GM18511 (cell line): ENCODE data around the gene SSBP4.

ENCODE experiments used
- ATAC-seq: cut with Tn5 transposase; IDR thresholded peaks from one replicate; pipeline ENCODE4 v1.9.1; 2021; ENCODE audit warnings: mild to moderate bottlenecking, moderate library complexity; ENCODE audit not compliant: unreplicated experiment

Gene SSBP4

GRCh38 chr19:18419699-18420460 lies 682 bp downstream of the SSBP4 start:
- no peak for ATAC-seq

- no peak for ATAC-seq
These were observed 1.7 kb downstream of the SSBP4 start for GRCh38 chr19:18420930-18421329.

- no peak for ATAC-seq
These were observed 2.3 kb downstream of the SSBP4 start for GRCh38 chr19:18421371-18421959.

- ATAC-seq: no peak
These were observed 3.5 kb downstream of the SSBP4 start for GRCh38 chr19:18422530-18423191.

GRCh38 chr19:18423258-18424020 lies 4.2 kb downstream of the SSBP4 start:
- ATAC-seq: no peak

GRCh38 chr19:18424122-18424889 lies 5.1 kb downstream of the SSBP4 start:
- ATAC-seq: no peak

GRCh38 chr19:18424890-18425514 lies 5.8 kb downstream of the SSBP4 start:
- ATAC-seq: no peak

- no peak for ATAC-seq
These were observed 6.6 kb downstream of the SSBP4 start for GRCh38 chr19:18425515-18426415.

- ATAC-seq: no peak
These were observed 7.2 kb downstream of the SSBP4 start for GRCh38 chr19:18426416-18426767.

GRCh38 chr19:18427080-18427742 lies 8.0 kb downstream of the SSBP4 start:
- no peak for ATAC-seq

- no peak for ATAC-seq
These were observed 8.5 kb downstream of the SSBP4 start for GRCh38 chr19:18427743-18428113.

- ATAC-seq: no peak
These were observed 9.1 kb downstream of the SSBP4 start for GRCh38 chr19:18428173-18428786.

GRCh38 chr19:18428787-18429674 lies 9.8 kb downstream of the SSBP4 start:
- peak; percentile 71 for ATAC-seq

GRCh38 chr19:18429717-18430416 lies 10.7 kb downstream of the SSBP4 start:
- ATAC-seq: no peak

GRCh38 chr19:18430417-18431144 lies 11.4 kb downstream of the SSBP4 start:
- no peak for ATAC-seq
